RWPE2 (cell line): Measurements from ENCODE around the gene MCF2L2.

Experiments
- ATAC-seq: fragments of 200-7000 bp; cut with Tn5 transposase; 3 replicates; pipeline ENCODE4 v1.9.1; 2021; ENCODE audit warnings: low read depth
- DNase-seq: peaks from one replicate; pipeline ENCODE4 v3.0.0-alpha.2; 2020; ENCODE audit warnings: low spot score
- H3K27ac ChIP-seq: fragments of 450-650 bp; 2 replicates; pipeline ENCODE4 v1.5.1; 2017; ENCODE audit warnings: mild to moderate bottlenecking; ENCODE audit not compliant: poor library complexity, severe bottlenecking
- H3K27me3 ChIP-seq: fragments of 250-450 bp; sonication (Bioruptor Pico); 2 replicates; pipeline ENCODE4 v1.5.1; 2021; ENCODE audit warnings: mild to moderate bottlenecking, moderate library complexity; ENCODE audit not compliant: insufficient read depth, poor library complexity, severe bottlenecking
- H3K36me3 ChIP-seq: fragments of 250-450 bp; sonication (Bioruptor Pico); 2 replicates; pipeline ENCODE4 v1.5.1; 2020; ENCODE audit warnings: low read depth, mild to moderate bottlenecking, moderate library complexity
- H3K4me1 ChIP-seq: fragments of 250-450 bp; sonication (Bioruptor Pico); 2 replicates; pipeline ENCODE4 v1.5.1; 2021; ENCODE audit warnings: mild to moderate bottlenecking, moderate library complexity; ENCODE audit not compliant: insufficient read depth, poor library complexity, severe bottlenecking
- H3K4me3 ChIP-seq: fragments of 250-450 bp; sonication (Bioruptor Pico); 2 replicates; pipeline ENCODE4 v1.5.1; 2021; ENCODE audit warnings: mild to moderate bottlenecking, moderate library complexity; ENCODE audit not compliant: severe bottlenecking
- H3K9me3 ChIP-seq: fragments of 250-450 bp; sonication (Bioruptor Pico); 2 replicates; pipeline ENCODE4 v1.5.1; 2021; ENCODE audit warnings: mild to moderate bottlenecking, moderate library complexity; ENCODE audit not compliant: severe bottlenecking
- CTCF ChIP-seq: fragments of 450-650 bp; IDR thresholded peaks from one replicate; pipeline ENCODE4 v1.5.1; 2017; ENCODE audit warnings: mild to moderate bottlenecking, moderate library complexity; ENCODE audit not compliant: poor library complexity, severe bottlenecking

MCF2L2 gene

DNA sequence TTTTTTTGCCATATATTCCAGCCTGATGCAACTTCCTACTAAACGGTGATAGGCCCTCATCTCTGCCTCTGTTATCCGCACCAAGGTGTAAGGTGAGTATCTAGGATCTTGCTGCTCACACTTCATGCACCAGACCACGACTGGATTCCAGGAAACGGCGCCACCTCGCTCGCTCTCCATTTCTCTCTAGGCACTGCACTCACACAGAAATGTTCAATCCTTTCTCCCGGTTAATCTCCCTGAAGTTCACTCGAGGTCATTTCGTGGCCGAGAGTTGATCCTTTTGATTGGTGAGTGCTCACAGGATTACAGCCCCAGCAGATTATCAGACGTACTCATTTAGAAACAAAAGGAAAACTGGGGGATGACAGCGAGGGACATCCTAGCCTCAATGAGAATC lies 28.1 kb downstream of the MCF2L2 start:
- no peak overlapping the region for H3K27ac ChIP-seq
- no peak overlapping the region for H3K4me3 ChIP-seq
- no peaks in the 10 kb centered on the region for H3K9me3 ChIP-seq
- no peak for TF ChIP-seq CTCF
- no peaks in the 10 kb centered on the region for H3K27me3 ChIP-seq
- ATAC-seq: no peak
- H3K4me1 ChIP-seq: no peaks in the 10 kb centered on the region
- H3K36me3 ChIP-seq: no peaks in the 10 kb centered on the region
- DNase-seq: no peak

DNA sequence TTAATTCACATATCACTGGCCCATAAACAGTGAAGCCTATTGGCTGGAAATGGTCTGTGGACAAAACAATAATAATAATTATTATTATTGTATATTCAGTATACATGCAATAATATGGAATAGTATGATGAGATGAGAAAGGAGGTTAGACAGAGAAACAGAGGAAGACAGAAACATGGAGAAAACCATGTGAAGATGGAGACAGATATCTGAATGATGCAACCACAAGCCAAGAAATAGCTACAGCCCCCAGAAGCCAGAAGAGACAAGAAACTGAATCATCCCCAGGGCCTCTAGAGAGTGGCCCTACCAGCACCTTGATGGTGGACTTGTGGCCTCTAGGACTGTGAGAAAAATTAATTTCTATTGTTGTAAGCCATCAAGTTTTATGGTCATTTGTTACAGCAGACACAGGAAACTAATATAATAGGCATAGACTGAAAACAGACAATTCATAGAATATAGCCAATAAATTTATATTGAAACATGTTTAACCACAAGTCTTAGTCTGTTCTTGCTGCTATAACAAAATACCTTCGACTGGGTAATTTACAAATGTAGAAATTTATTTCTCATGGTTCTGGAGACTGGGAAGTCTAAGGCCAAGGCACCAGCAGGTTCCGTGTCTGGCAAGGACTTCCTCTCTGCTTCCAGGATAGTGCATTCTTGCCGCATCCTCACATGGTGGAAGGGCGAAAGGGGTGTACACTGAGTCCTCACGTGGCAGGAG lies 31.6 kb downstream of the MCF2L2 start:
- H3K36me3 ChIP-seq: no peaks in the 10 kb centered on the region
- ATAC-seq (no peak), DNase-seq (no peak)
- no peak for TF ChIP-seq CTCF
- H3K4me3 ChIP-seq: no peak overlapping the region
- H3K27ac ChIP-seq: no peak overlapping the region
- H3K9me3 ChIP-seq: no peaks in the 10 kb centered on the region
- no peaks in the 10 kb centered on the region for H3K4me1 ChIP-seq
- H3K27me3 ChIP-seq: peaks cover 3% of the 10 kb centered on the region

DNA sequence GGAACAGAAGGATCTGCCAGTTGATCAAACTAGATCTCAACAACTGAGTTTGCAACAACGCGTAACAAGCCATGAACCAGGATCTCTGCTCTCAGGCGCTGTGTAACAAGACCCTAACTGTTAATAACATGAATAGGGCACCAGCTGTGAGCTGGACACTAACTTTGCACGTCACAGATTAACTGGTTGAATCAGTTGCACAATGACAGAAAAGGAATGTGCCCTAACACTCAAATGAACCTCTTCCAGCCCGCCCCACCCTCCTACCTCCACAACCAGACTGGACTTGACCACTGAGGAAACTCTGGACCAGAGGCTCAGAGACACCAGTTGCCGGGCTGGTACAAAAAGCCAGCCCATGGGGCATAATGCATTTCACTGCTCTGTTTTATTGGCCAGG lies 34.3 kb downstream of the MCF2L2 start:
- DNase-seq (no peak), ATAC-seq (peak; percentile 23; the same call in 1 of the 3 replicates)
- H3K36me3 ChIP-seq: no peaks in the 10 kb centered on the region
- H3K27ac ChIP-seq: no peak overlapping the region
- peaks cover 3% of the 10 kb centered on the region for H3K27me3 ChIP-seq
- no peak for TF ChIP-seq CTCF
- no peak overlapping the region for H3K4me3 ChIP-seq
- H3K9me3 ChIP-seq: no peaks in the 10 kb centered on the region
- H3K4me1 ChIP-seq: no peaks in the 10 kb centered on the region

DNA sequence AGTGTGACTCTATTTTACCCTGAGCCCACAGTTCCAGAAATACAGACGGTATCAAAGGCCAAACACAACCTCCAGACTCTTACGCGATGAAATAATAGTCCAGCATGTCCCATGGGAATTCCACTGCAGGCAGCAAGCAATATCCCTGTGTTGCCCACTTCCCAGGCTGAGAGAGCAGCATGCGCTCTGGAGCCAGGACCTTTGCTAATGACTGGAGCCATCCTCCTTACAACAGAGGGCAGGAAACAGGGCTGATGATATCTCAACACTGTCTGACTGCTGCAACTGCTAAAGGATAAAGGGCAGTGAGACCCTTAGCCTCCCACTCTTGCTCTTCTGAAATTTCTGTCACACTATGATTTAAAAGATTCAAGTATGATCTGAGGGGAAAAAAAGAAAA lies 34.8 kb downstream of the MCF2L2 start:
- no peak for TF ChIP-seq CTCF
- DNase-seq (no peak), ATAC-seq (no peak)
- peaks cover 3% of the 10 kb centered on the region for H3K27me3 ChIP-seq
- H3K9me3 ChIP-seq: no peaks in the 10 kb centered on the region
- no peaks in the 10 kb centered on the region for H3K36me3 ChIP-seq
- no peak overlapping the region for H3K4me3 ChIP-seq
- H3K4me1 ChIP-seq: no peaks in the 10 kb centered on the region
- H3K27ac ChIP-seq: no peak overlapping the region
